Hematopoietic multipotent progenitor cell treated with erythropoietin and hydrocortisone succinate and interleukin-3 and kit ligand, for 4 days (in vitro differentiated cells): Measurements from ENCODE around the gene RIMBP2.

Experiments used
- DNase-seq: peaks from one replicate; pipeline ENCODE4 v3.0.0-alpha.2; 2015

RIMBP2 gene

GRCh38 chr12:130496516-130497120 lies 219.5 kb downstream of the RIMBP2 start:
- DNase-seq, result no peak

DNA sequence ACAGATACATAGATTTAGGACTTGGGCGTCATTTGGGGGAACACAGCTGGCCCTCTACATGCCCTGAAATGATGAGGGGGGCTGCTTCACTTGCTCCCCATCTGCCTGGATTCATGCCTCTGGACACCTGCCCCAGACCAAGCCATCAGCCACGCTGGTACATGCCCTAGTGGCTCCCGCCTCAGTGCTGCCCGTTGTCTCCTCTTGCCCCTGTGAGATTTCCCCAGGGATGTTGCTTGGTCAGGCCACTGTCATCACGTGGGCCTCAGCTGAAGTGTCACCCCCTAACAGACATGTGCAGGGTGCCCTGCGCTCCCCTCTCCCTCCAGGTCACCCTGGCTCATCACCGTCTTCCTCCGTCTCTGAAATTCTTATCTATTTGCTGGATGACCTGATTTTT lies 220.9 kb downstream of the RIMBP2 start:
- DNase-seq, result no peak

DNA sequence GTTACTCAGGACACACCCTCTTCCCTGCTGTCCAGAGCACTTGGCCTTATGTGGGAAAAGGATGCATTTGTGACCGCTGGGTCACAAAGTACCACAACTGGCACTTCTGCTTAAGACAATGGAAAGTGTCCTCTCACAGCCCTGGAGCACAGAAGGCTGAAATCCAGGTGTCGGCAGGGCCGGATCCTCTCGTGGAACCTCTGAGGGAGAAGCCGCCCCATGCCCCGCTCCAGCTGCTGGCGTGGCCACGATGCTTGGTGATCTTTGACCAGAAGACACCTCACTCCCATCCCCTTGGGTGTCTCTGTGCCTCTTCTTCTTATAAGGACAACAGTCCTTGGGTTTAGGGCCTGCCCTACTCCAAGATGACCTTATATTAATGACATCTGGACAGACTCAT lies 221.4 kb downstream of the RIMBP2 start:
- DNase-seq, result no peak

DNA sequence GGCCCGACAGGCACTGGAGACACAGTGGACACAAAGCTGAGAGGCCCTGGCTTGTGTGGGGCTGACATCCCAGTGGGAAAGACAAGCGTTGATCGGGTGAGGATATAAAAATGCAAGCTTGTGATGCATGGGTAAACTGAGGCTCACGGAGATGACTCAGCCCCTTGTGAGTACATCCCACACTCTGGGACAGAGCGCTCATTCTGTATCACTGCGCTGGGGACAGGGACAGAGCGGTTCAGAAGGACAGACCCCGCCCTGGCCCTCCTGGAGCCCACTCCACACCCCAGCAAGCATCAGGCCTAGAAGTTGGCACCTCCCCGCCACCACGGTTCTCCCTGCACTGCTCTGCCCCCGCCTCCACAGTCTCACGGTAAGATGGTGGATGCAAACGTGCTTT lies 222.1 kb downstream of the RIMBP2 start:
- no peak for DNase-seq

- DNase-seq, result no peak
Observed at GRCh38 chr12:130491421-130492357, 224.4 kb downstream of the RIMBP2 start.

DNA sequence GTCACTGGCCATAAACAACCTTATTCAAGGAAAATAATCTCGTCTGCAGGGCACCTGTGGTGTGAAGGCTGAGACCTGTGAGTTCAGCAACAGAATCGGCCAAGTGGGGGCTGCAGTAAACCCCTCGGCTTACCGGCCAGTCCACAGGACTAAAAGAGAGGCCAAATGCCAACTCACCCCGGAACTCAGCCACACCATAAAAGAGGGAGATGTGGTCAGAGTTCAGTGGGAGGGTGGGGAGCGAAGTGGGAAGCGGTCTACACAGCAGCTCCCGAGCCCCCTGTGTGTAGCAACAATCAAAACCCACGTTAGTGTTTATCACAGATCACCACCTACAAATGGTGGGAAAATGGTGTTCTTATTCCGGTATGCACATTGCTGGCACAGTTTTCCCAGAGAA lies 225.4 kb downstream of the RIMBP2 start:
- no peak for DNase-seq

- DNase-seq, result no peak
Observed at GRCh38 chr12:130489293-130489692, 226.8 kb downstream of the RIMBP2 start.

- DNase-seq, result no peak
Observed at GRCh38 chr12:130488358-130488710, 227.8 kb downstream of the RIMBP2 start.

- DNase-seq, result no peak
Observed at GRCh38 chr12:130487636-130488357, 228.3 kb downstream of the RIMBP2 start.

- DNase-seq, result no peak
Observed at GRCh38 chr12:130486891-130487416, 229.1 kb downstream of the RIMBP2 start.

DNA sequence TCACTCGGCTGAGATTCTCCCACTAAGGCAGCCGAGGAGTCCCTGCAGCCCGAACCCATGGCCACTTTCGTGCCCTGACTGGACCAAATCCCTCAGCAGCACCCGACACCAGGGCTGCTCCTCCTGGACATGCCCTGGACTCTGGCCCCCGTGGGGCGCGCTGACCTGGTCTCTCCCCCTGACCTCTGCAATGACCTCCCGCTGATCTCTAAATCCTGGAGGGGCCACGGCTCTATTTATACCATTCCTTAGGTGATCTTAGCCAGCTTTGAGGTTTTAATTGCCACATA lies 230.0 kb downstream of the RIMBP2 start:
- no peak for DNase-seq

- no peak for DNase-seq
Observed at GRCh38 chr12:130485291-130486145, 230.6 kb downstream of the RIMBP2 start.

GRCh38 chr12:130484221-130484620 lies 231.9 kb downstream of the RIMBP2 start:
- no peak for DNase-seq

- no peak for DNase-seq
Observed at GRCh38 chr12:130483616-130484180, 232.4 kb downstream of the RIMBP2 start.

DNA sequence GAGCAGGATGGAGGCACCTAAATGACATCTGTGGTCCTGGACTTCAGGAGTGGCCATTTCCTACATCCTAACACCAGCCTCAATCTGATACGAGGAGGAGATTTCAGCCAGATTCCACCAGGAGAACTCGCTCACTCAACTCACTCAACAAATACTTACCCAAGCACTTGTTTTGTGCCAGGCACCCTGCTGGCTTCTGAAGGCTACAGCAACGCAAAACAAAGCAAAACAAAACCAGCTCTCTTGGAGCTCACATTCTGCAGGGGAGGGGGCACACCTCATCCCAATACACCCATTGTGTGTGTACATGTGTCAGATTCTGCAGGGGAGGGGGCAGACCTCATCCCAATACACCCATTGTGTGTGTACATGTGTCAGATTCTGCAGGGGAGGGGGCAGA lies 233.7 kb downstream of the RIMBP2 start:
- no peak for DNase-seq

GRCh38 chr12:130481392-130481879 lies 234.7 kb downstream of the RIMBP2 start:
- no peak for DNase-seq

GRCh38 chr12:130480887-130481286 lies 235.2 kb downstream of the RIMBP2 start:
- DNase-seq, result peak; percentile 3

DNA sequence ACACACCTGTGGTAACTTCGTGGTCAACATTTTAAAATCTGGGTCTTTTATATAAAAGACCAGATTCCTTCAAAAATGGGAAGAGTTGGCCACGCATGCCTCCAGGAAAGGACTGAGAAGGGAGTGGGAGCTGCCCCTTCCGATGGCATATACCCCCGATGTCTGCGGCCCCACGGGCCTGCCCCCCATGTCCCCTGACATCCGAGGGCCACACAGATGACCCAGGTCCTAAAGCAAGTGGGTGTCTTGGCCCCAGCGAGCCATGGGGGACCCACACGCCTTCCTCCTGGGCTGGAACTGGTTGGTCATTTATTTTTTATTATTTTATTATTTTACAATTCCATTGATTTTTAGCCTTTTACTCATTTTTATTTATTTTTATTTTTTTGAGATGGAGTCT lies 235.9 kb downstream of the RIMBP2 start:
- no peak for DNase-seq

DNA sequence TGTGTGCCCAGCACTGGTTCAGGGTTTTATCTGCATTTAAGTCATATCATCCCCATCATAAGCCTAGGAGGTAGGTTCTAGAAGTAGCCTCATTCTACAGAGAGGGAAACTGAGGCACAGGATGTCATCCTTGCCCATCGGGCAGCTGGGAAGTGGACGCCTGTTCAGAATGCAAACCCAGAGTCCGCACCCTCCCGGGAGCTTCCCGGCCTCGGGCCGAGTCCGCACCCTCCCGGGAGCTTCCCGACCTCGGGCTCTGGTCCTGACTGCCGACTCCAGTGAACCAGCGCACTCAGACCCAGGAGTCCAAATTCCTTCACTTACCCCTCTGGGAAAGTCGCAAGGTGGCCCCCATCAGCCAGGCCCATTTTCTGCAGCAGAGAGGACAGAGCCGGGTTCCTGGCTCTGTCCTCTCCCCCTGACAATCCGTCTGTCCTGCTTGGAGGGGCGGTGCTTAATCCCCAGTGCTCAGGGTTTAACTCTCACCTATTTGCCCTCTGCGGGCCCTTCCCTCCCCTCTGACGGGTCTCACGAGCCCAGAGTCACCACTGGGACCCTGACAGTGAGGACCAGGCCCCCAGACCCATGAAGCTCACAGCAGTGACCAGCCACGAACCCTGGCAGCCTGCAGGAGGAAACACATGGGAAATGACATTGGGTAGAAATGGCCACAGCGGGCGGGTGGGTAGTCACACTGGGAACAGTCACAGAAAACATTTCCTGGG lies 236.5 kb downstream of the RIMBP2 start:
- no peak for DNase-seq

DNA sequence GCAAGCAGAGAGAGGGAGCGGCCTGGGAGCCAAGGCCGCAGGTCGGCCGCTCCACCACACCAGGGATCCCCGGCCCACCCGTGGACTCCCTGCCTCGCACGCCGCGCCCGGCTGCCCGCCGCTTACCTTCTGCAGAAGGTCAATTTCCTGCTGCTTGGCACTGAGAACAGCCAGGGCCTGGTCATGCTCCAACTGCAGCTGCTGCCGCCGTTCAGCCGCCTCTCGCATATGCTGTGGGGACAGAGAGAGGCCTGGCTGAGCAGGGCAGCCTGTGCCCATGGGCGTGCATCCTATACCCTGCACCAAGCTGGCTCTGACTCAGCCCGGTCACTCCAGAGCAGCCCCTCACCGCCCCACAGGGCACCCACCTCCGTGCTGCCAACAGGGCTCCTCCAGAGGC lies 237.3 kb downstream of the RIMBP2 start:
- DNase-seq, result no peak

GRCh38 chr12:130477701-130478100 lies 238.4 kb downstream of the RIMBP2 start:
- no peak for DNase-seq

- no peak for DNase-seq
Observed at GRCh38 chr12:130477266-130477665, 238.8 kb downstream of the RIMBP2 start.
